NB4 (cell line): ENCODE results near the gene WDR19.

Experiments
- CTCF ChIP-seq: IDR thresholded peaks from one replicate; pipeline ENCODE4 v1.5.1; 2012; ENCODE audit warnings: low read depth, low read length
- MAX ChIP-seq: IDR thresholded peaks from 2 replicates; pipeline ENCODE4 v1.6.1; 2011; ENCODE audit warnings: low read depth, low read length
- MYC ChIP-seq: IDR thresholded peaks from 2 replicates; pipeline ENCODE4 v1.6.1; 2011; ENCODE audit warnings: low read depth, low read length
- POLR2A ChIP-seq: IDR thresholded peaks from 2 replicates; pipeline ENCODE4 v1.6.1; 2011; ENCODE audit warnings: mild to moderate bottlenecking; ENCODE audit not compliant: insufficient read length; ENCODE audit errors: extremely low read depth

DNA sequence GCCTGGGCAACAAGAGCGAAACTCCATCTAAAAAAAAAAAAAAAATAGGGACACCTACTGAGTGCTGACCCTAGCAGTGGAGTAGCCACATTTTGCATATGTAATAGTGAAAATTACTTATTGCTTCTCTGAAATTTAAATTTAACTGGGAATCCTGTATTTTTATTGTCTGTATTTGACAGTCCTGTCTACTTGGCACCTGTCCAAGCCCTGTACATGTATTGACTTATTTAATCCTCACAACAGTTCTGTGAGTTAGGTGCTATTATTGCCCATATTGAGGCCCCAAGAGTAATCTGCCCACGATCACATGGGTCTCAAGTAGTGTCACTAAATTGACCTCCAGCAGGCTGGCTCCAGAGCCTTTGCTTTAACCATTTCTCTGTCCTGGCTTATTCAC, 81.6 kb downstream of the WDR19 start:
- TF ChIP-seq CTCF, result no peak
- TF ChIP-seq MAX, result no peak
- no peak for TF ChIP-seq POLR2A
- no peak for TF ChIP-seq MYC
